ENCODE data around the gene SLC33A1. TPM values are rescaled to one million over a fixed set of nuclear protein-coding genes. Genes with fewer than 3 reads are reported as not detected.

The SLC33A1 gene
- total and polyA plus RNA-seq, 2 of the 8 experiments (the other 6 are each of a cell fraction or from before 2014, with no cell fraction given), result 15.6 to 24.2 TPM

DNA sequence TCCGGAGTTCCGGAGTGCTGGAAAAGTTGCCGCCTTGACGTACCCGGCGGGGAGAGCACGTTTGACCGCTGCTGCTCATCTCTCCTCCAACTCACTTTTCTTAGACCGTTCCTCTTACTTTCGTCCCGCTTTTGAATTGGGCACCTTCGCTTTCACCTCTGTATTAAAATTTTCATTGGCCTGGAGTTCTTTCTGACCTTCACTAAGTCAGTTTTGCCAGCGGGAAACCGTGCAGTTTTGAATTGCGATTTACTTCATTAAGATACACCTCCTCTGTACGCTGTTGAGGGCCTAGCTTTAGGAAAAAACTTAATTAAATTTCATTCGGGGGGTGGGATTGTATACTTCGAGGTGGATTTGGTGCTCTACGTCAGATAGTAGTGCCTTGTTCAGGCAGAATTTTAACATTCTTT lies 17.5 kb upstream of the SLC33A1 start:
- Histone ChIP-seq H3K27me3 (replicated peaks in 1 of 4; ENCODE audit: control insufficient read depth in 3 of 4, extremely low read depth in 1 of 4, insufficient read depth in 3 of 4, low read length in 3 of 4) (no peaks in the 10 kb centered on the region), H3K4ac (replicated peaks; ENCODE audit: insufficient read length, low read depth, low read length) (no peak overlapping the region), H3K56ac (replicated peaks; ENCODE audit: insufficient read length, low read depth, low read length) (peak overlapping the region; percentile 42), H4K8ac (ENCODE audit: extremely low read depth, insufficient read depth, low read length) (no peak overlapping the region), H4K5ac (ENCODE audit: insufficient read length, low read depth, low read length) (no peak overlapping the region), H2BK120ac (replicated peaks; ENCODE audit: low read depth, low read length) (no peak overlapping the region), H3K9ac (replicated peaks in 1 of 4; ENCODE audit: extremely low read depth in 1 of 4, low read depth in 3 of 4, low read length in 3 of 4) (peak overlapping the region; percentile 78 to 90 (median 83)), H2AK5ac (ENCODE audit: low read depth, low read length) (no peak overlapping the region), H3K23me2 (ENCODE audit: low read depth, low read length) (peaks cover 6% of the 10 kb centered on the region), H3K27ac (ENCODE audit: low read depth, low read length) (no peak overlapping the region), H2BK5ac (ENCODE audit: low read depth, low read length) (0 out of 2 replicates have a peak overlapping the region, but pooled peaks have one; percentile 91), H3K79me1 (ENCODE audit: low read depth, low read length) (peaks cover 2% of the 10 kb centered on the region; the same call in 1 of the 2 replicates), H3K14ac (ENCODE audit: insufficient read length) (no peak overlapping the region), H2BK20ac (ENCODE audit: low read length) (no peak overlapping the region), H3K9me3 (ENCODE audit: insufficient read depth in 2 of 2, low read depth in 1 of 2, low read length in 1 of 2) (no peaks in the 10 kb centered on the region), H4K20me1 (replicated peaks in 1 of 2; ENCODE audit: control insufficient read depth in 1 of 2, insufficient read depth in 2 of 2, low read length in 2 of 2) (peaks cover 10 to 11% of the 10 kb centered on the region in 2 experiments), H3K23ac (ENCODE audit: insufficient read length) (no peak overlapping the region), H2BK12ac (ENCODE audit: low read depth, low read length) (no peak overlapping the region), H3K36me3 (ENCODE audit: control insufficient read depth in 2 of 4, insufficient read depth in 4 of 4, low read length in 3 of 4) (no peaks in the 10 kb centered on the region), H2AFZ (ENCODE audit: low read length) (no peak overlapping the region), H2BK15ac (ENCODE audit: low read length) (no peak overlapping the region), H3K79me2 (ENCODE audit: control insufficient read depth in 1 of 2, insufficient read depth in 2 of 2, low read length in 2 of 2) (peaks cover 22 to 57% of the 10 kb centered on the region in 2 experiments), H3K18ac (ENCODE audit: extremely low read depth, low read length) (0 out of 2 replicates have a peak overlapping the region, but pooled peaks have one; percentile 62), H4K91ac (replicated peaks; ENCODE audit: insufficient read length, low read length) (peak overlapping the region; percentile 25), H3K4me3 (ENCODE audit: extremely low read depth in 1 of 4, insufficient read depth in 2 of 4, low read depth in 3 of 4, low read length in 4 of 4) (peak overlapping the region; percentile 77 to 97 (median 88)), H3K4me1 (replicated peaks in 1 of 4; ENCODE audit: control insufficient read depth in 3 of 4, insufficient read depth in 4 of 4, low read length in 3 of 4) (peaks cover 0 to 5% (median 4%) of the 10 kb centered on the region in 4 experiments; a peak in 4 of 7 replicates), H3K4me2 (ENCODE audit: insufficient read depth in 1 of 2, low read depth in 2 of 2, low read length in 2 of 2) (peak overlapping the region; percentile 77 to 83)
- WGBS, 2 experiments (ENCODE audit: extremely low coverage in 1 of 2, insufficient coverage in 1 of 2, insufficient read length in 1 of 2, insufficient replicate concordance in 2 of 2, low coverage in 1 of 2, low lambda C conversion rate in 2 of 2, missing lambda C conversion rate in 1 of 2), result 2% methylated on average over 19 of the region's 19 CpGs; no CpG with 5 or more reads in 1 of the 2 experiments
- ChIA-PET POLR2A (ENCODE audit: partially characterized antibody) (interaction anchor here (0.8 to 3.6 kb wide), 11 partner anchors 10 to 128 kb away, joined by 3 to 27 read pairs (median 4); partner anchors contain the start of genes C3orf33 and SLC33A1), CTCF (ENCODE audit: partially characterized antibody) (interaction anchor here (0.7 to 3.1 kb wide), 5 partner anchors 14 to 212 kb away, joined by 3 to 17 read pairs (median 3); partner anchors contain the start of gene C3orf33)
- FAIRE-seq (no peak), DNase-seq (ENCODE audit: low read depth in 1 of 2, low spot score in 2 of 2) (no peak)
- TF ChIP-seq RBBP5 (IDR thresholded peaks at IDR 0.05; ENCODE audit: borderline replicate concordance, low read depth, low read length) (0 out of 2 replicates have a peak, but pooled peaks have one; percentile 29), SP2 (IDR thresholded peaks at IDR 0.05; ENCODE audit: low read length) (no peak), HDAC2 (IDR thresholded peaks at IDR 0.05; ENCODE audit: borderline replicate concordance in 1 of 2, low read depth in 2 of 2, low read length in 2 of 2) (0 out of 4 replicates have a peak, but pooled peaks of 1 of the 2 experiments have one; percentile 38)
